Kidney (tissue), 14 donors: ENCODE data around the gene HDGF. TPM values are rescaled to one million over a fixed set of nuclear protein-coding genes. Genes with fewer than 3 reads are reported as not detected.

Source experiments
- DNase-seq, 5 donors: peaks; one replicate each; pipeline ENCODE4 v3.0.0-alpha.2; 2013 to 2020
- FAIRE-seq: peaks from 2 replicates; lab custom pipeline; 2012; peaks lifted over from hg19 to GRCh38; lab: Jason Lieb, UNC
- H3K27ac ChIP-seq, 2 donors: one replicate each; pipeline ENCODE4 v1.7.0; 2013; ENCODE audit warnings: low read depth in 2 of 2, low read length in 2 of 2, inconsistent platforms in 1 of 2
- H3K27me3 ChIP-seq: one replicate; pipeline ENCODE4 v1.7.1; 2013; ENCODE audit warnings: low read length, inconsistent platforms; ENCODE audit not compliant: control insufficient read depth, insufficient read depth
- H3K36me3 ChIP-seq, 3 donors: one replicate each; pipeline versions ENCODE4 v1.7.0 to v1.7.1; 2013; ENCODE audit warnings: low read length in 3 of 3, control low read depth in 1 of 3, inconsistent platforms in 1 of 3; ENCODE audit not compliant: insufficient read depth in 3 of 3, control insufficient read depth in 2 of 3
- H3K4me1 ChIP-seq, 3 donors: one replicate each; pipeline versions ENCODE4 v1.7.0 to v1.7.1; 2013; ENCODE audit warnings: low read length in 3 of 3, inconsistent platforms in 1 of 3, low read depth in 1 of 3; ENCODE audit not compliant: control insufficient read depth in 2 of 3, insufficient read depth in 2 of 3
- H3K4me3 ChIP-seq, 3 donors: one replicate each; pipeline versions ENCODE4 v1.7.0 to v1.8.1; 2013; ENCODE audit warnings: low read length in 3 of 3, control low read depth in 1 of 3, inconsistent platforms in 1 of 3
- H3K9ac ChIP-seq, 3 donors: one replicate each; pipeline versions ENCODE4 v1.7.0 to v1.7.1; 2013; ENCODE audit warnings: low read length in 3 of 3, control low read depth in 1 of 3, inconsistent platforms in 1 of 3
- H3K9me3 ChIP-seq, 3 donors: one replicate each; pipeline versions ENCODE4 v1.7.0 to v1.7.1; 2013; ENCODE audit warnings: low read length in 3 of 3, control low read depth in 1 of 3, inconsistent platforms in 1 of 3; ENCODE audit not compliant: control insufficient read depth in 2 of 3, insufficient read depth in 1 of 3
- intact Hi-C: fragments of 100-400 bp; cut with DNase I; formaldehyde crosslinking; loops from one replicate; pipeline ENCODE4 v1.11.1; 2022
- polyA plus RNA-seq: library from polyadenylated mRNA; stranded (reverse); fragments of 350-450 nt; fragmentation: Illumina TruSeq; extraction: RNeasy Lipid Tissue Mini Kit (QIAGEN cat#74804); gene quantifications from one replicate; pipeline ENCODE4 v1.2.3, GENCODE V29; 2014; ENCODE audit warnings: low read depth, low replicate concordance; ENCODE audit not compliant: insufficient read depth
- total RNA-seq: library from RNA; stranded (reverse); fragmentation: NEBNext Ultra II Directional; extraction: Animal tissue kit (Norgen Biotek cat#: 25700); gene quantifications from one replicate; pipeline ENCODE4 v1.2.1, GENCODE V29; 2021
- TF ChIP-seq, protein P1 (sequence below): IDR thresholded peaks from 3 replicates; pipeline ENCODE4 v1.5.1; 2012; ENCODE audit warnings: mild to moderate bottlenecking, moderate library complexity, borderline replicate concordance; ENCODE audit not compliant: insufficient read depth; ENCODE audit errors: extremely low read depth
- donor health status: control.
- donor health status: control.
- donor health status: control.
- donor health status: control.
- donor health status: control.
- donor health status: DM: yes; HTN: yes; CAD: no.
- donor health status: Normal renal cell carcinoma (clear cell type).

Gene HDGF
- total and polyA plus RNA-seq, 2 donors from 2014 or later = 198 to 206 TPM

DNA sequence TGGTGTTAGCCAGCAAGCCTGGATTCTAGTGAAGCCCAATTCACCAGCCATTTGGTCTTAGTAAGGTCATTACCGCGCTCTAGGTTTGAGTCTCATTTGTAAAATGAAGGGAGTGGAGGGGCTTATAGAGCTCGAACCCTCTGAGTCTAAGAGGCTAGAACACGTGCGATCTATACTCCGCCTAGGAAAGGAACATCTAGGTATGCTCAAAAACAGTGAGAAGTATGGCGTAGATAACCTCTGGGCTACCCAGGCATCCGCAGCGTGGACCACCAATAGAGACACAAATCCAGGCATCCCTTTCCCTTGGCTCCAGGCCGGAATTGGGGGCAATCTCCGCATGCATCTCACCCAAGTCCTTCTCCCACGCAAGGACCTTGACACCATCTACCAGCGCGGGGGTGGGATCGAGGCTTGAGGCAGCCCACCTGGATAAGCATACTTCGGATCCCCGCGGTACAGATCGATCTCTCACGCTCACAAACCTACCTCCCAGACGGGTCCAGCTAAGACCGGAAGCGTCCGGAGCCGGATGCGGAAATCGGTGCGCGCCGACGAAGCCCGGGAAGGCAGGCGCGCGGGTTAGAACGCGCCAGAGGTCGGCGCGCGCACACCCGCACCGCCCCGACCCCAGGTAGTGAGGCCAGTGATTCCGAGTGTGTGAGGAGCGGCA is 23.4 kb downstream of the HDGF start, which contains the start of gene METTL25B:
Gene METTL25B, plus strand, starts transcription at position 544 of the 673 bp plus-strand sequence. CDS start 636 bp downstream, outside the sequence.
- Histone ChIP-seq H3K4me1 (peaks cover 9 to 29% (median 22%) of the 10 kb centered on the region in 3 donors), H3K4me3 (peak within 1 kb of the TSS; percentile 90 to 100 (median 96)), H3K27ac (peak within 1 kb of the TSS; percentile 93 to 94), H3K27me3 (no peaks in the 10 kb centered on the region), H3K9ac (peak within 1 kb of the TSS; percentile 92 to 98 (median 97)), H3K36me3 (peaks cover 0 to 18% (median 7%) of the 10 kb centered on the region in 3 donors), H3K9me3 (no peaks in the 10 kb centered on the region)
- FAIRE-seq = no peak
- intact Hi-C loops = no loop called here
- peak in 4 of 5 donors; percentile 83 to 94 (median 90) for DNase-seq
- TF ChIP-seq, protein P1, sequence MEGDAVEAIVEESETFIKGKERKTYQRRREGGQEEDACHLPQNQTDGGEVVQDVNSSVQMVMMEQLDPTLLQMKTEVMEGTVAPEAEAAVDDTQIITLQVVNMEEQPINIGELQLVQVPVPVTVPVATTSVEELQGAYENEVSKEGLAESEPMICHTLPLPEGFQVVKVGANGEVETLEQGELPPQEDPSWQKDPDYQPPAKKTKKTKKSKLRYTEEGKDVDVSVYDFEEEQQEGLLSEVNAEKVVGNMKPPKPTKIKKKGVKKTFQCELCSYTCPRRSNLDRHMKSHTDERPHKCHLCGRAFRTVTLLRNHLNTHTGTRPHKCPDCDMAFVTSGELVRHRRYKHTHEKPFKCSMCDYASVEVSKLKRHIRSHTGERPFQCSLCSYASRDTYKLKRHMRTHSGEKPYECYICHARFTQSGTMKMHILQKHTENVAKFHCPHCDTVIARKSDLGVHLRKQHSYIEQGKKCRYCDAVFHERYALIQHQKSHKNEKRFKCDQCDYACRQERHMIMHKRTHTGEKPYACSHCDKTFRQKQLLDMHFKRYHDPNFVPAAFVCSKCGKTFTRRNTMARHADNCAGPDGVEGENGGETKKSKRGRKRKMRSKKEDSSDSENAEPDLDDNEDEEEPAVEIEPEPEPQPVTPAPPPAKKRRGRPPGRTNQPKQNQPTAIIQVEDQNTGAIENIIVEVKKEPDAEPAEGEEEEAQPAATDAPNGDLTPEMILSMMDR = no peak

DNA sequence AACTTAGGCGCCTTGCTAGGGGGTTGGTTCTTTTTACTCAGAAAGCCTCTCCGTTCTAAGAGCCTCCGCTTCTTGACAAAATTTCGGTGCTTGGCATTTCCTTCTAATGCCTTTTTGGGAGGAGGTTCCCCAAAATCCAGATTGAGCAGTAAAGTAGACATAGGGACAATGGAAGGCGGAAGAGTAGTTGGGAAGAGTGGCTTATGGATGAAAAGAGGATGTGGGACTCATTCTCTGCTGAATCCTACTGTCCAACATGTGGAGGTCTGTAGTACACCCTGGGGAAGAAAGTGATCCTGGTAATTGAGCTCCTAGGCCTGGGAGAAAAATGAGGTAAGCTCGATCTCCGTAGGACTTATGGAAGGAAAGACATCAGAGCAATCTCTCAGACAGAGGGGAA is 24.0 kb downstream of the HDGF start:
- Histone ChIP-seq H3K27ac (no peak overlapping the region), H3K4me3 (peak overlapping the region; percentile 90 to 100 (median 96)), H3K9me3 (no peaks in the 10 kb centered on the region), H3K4me1 (peaks cover 9 to 29% (median 22%) of the 10 kb centered on the region in 3 donors), H3K27me3 (no peaks in the 10 kb centered on the region), H3K9ac (peak overlapping the region; percentile 90 to 97 (median 92)), H3K36me3 (peaks cover 0 to 22% (median 11%) of the 10 kb centered on the region in 3 donors)
- intact Hi-C loops = no loop called here
- DNase-seq = no peak
- FAIRE-seq = no peak
- TF ChIP-seq, protein P1 = no peak

DNA sequence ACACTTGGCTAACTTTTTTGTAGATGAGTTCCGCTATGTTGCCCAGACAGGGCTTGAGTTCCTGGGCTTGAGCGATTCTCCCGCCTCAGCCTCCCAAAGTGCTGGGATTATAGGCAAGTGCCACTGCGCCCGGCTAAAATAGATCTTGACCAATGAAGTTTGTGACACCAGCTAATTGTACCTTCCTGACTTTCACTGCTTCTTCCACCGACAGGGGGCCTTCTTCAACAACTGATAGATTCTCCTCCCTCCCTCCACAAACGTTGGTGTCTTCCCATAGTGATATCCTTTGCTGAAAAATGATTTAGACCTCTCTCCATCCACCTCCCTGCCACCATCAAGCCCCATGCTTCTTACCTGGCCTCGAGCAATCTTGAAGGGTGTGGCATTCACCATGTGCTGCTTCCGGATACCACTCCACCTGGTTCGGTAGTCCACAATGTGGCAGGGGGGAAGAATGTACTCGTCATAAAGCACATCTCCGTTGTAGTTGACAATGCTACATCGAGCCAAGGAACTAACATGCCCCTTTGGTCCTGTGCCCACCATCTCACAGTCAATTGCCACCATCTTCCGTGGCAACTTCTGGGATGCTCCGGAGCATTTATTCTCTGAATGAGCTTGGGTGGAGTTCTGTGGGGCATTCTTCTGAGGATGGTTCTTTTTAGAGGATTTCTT is 24.8 kb downstream of the HDGF start:
- no peak overlapping the region for H3K9ac ChIP-seq
- H3K36me3 ChIP-seq = peaks cover 0 to 16% (median 11%) of the 10 kb centered on the region in 3 donors
- H3K9me3 ChIP-seq = no peaks in the 10 kb centered on the region
- no peaks in the 10 kb centered on the region for H3K27me3 ChIP-seq
- TF ChIP-seq, protein P1 = no peak
- DNase-seq (peak in 2 of 5 donors; percentile 54 to 78), FAIRE-seq (no peak)
- intact Hi-C loops = no loop called here
- H3K27ac ChIP-seq = no peak overlapping the region
- H3K4me3 ChIP-seq = peak overlapping the region; percentile 1 to 43 (median 13)
- H3K4me1 ChIP-seq = peaks cover 9 to 29% (median 22%) of the 10 kb centered on the region in 3 donors
